HepG2 (cell line): ENCODE results near the gene TSPAN18. TPM values are rescaled to one million over a fixed set of nuclear protein-coding genes. Genes with fewer than 3 reads are reported as not detected.

Source experiments
- ATAC-seq: fragments of 200-7000 bp; cut with Tn5 transposase; 3 replicates; pipeline ENCODE4 v1.9.1; 2020; ENCODE audit warnings: mild to moderate bottlenecking, moderate library complexity
- BruUV-seq: library from RNA; stranded (reverse); fragments of 400-500 nt; replicated peaks from 2 replicates; lab custom pipeline; 2021; lab: Mats Ljungman, UMichigan
- CTCF ChIA-PET: fragments of 300-600 bp; formaldehyde crosslinking; extraction: SDS; loops from one replicate; lab custom pipeline; 2021; ENCODE audit warnings: low total read pairs, inconsistent platforms, low intra/inter-chr PET ratio; lab: Yijun Ruan, JAX
- POLR2A ChIA-PET: fragments of 350-600 bp; sonication (Branson Sonifier 250); formaldehyde crosslinking; loops from one replicate; lab custom pipeline; 2020; ENCODE audit warnings: antibody characterized with exemption, inconsistent platforms; lab: Yijun Ruan, JAX
- DNase-seq: peaks from one replicate; pipeline ENCODE4 v3.0.0-alpha.2; 2015; ENCODE audit warnings: low spot score
- FAIRE-seq: peaks from 3 replicates; lab custom pipeline; 2011; peaks lifted over from hg19 to GRCh38; lab: Jason Lieb, UNC
- H2AFZ ChIP-seq: one replicate; pipeline ENCODE4 v1.6.1; 2011; ENCODE audit warnings: low read length, inconsistent platforms
- H3K27ac ChIP-seq: fragments of 300-600 bp; 3 replicates; pipeline ENCODE4 v1.8.0; 2011; ENCODE audit warnings: mixed run types, mild to moderate bottlenecking, mixed read lengths, low read length, inconsistent platforms; ENCODE audit not compliant: insufficient read depth; ENCODE audit errors: extremely low read length
- H3K27me3 ChIP-seq, 2 experiments: fragments of 200-600 bp in 1 of 2; 2 replicates in 1 of 2; 3 replicates in 1 of 2; pipeline versions ENCODE4 v1.6.0 to v1.8.0; 2011; ENCODE audit warnings: low read length in 2 of 2, mild to moderate bottlenecking in 2 of 2, moderate library complexity in 2 of 2, inconsistent platforms in 1 of 2; ENCODE audit not compliant: insufficient read depth in 2 of 2, control insufficient read depth in 1 of 2
- H3K36me3 ChIP-seq, 2 experiments: fragments of 200-600 bp in 1 of 2; replicated peaks in 1 of 2; 2 replicates in 1 of 2; 3 replicates in 1 of 2; pipeline versions ENCODE4 v1.5.1 to v1.8.0; 2011; ENCODE audit warnings: low read length in 2 of 2, inconsistent platforms in 1 of 2; ENCODE audit not compliant: insufficient read depth in 2 of 2, control insufficient read depth in 1 of 2
- H3K4me1 ChIP-seq: 2 replicates; pipeline ENCODE4 v1.5.1; 2012; ENCODE audit warnings: low read length, inconsistent platforms; ENCODE audit not compliant: insufficient read depth
- H3K4me2 ChIP-seq: 2 replicates; pipeline ENCODE4 v1.6.0; 2011; ENCODE audit warnings: low read depth, low read length, inconsistent platforms
- H3K4me3 ChIP-seq, 3 experiments: fragments of 200-600 bp in 1 of 3; sonication (generic), shearing (Covaris generic) in 1 of 3; replicated peaks in 1 of 3; 2 replicates each; pipeline ENCODE4 v1.5.1; 2011 to 2016; ENCODE audit warnings: low read length in 3 of 3, inconsistent platforms in 2 of 3, low read depth in 2 of 3, mild to moderate bottlenecking in 2 of 3, control low read depth in 1 of 3, mixed read lengths in 1 of 3; ENCODE audit not compliant: insufficient read depth in 1 of 3
- H3K79me2 ChIP-seq: one replicate; pipeline ENCODE4 v1.6.1; 2011; ENCODE audit warnings: low read length, inconsistent platforms; ENCODE audit not compliant: insufficient read depth
- H3K9ac ChIP-seq: 2 replicates; pipeline ENCODE4 v1.6.0; 2011; ENCODE audit warnings: mild to moderate bottlenecking, low read depth, low read length, inconsistent platforms; ENCODE audit not compliant: insufficient read depth
- H3K9me3 ChIP-seq: 2 replicates; pipeline ENCODE4 v1.5.1; 2012; ENCODE audit warnings: mild to moderate bottlenecking, low read length
- H4K20me1 ChIP-seq: 2 replicates; pipeline ENCODE4 v1.6.0; 2011; ENCODE audit warnings: inconsistent platforms, mild to moderate bottlenecking, low read length, moderate library complexity; ENCODE audit not compliant: insufficient read depth
- ADNP ChIP-seq: sonication (generic); formaldehyde crosslinking; IDR thresholded peaks from 2 replicates; pipeline ENCODE4 v1.4.0; 2020; ENCODE audit warnings: missing genetic modification reagents
- ARNT2 ChIP-seq: sonication (generic); formaldehyde crosslinking; IDR thresholded peaks from 2 replicates; pipeline ENCODE4 v1.8.0; 2022; ENCODE audit warnings: mild to moderate bottlenecking, low read depth, missing genetic modification reagents, moderate library complexity
- KDM2A ChIP-seq: sonication (generic); formaldehyde crosslinking; IDR thresholded peaks from 2 replicates; pipeline ENCODE4 v1.4.0; 2020; ENCODE audit warnings: low read depth, missing genetic modification reagents, borderline replicate concordance
- NAIF1 ChIP-seq: sonication (generic); formaldehyde crosslinking; IDR thresholded peaks from 2 replicates; pipeline ENCODE4 v1.5.0; 2020; ENCODE audit warnings: mild to moderate bottlenecking, missing genetic modification reagents, borderline replicate concordance
- NFIB ChIP-seq: sonication (generic); formaldehyde crosslinking; IDR thresholded peaks from 2 replicates; pipeline ENCODE4 v1.9.0; 2021; ENCODE audit warnings: missing genetic modification reagents, mild to moderate bottlenecking, borderline replicate concordance
- TFDP2 ChIP-seq: sonication (generic); formaldehyde crosslinking; IDR thresholded peaks from 2 replicates; pipeline ENCODE4 v1.4.0; 2020; ENCODE audit warnings: missing genetic modification reagents
- ZNF121 ChIP-seq: sonication (generic); formaldehyde crosslinking; IDR thresholded peaks from 2 replicates; pipeline ENCODE4 v1.5.0; 2020; ENCODE audit warnings: mild to moderate bottlenecking, missing genetic modification reagents
- ZNF335 ChIP-seq: sonication (generic); formaldehyde crosslinking; IDR thresholded peaks from 2 replicates; pipeline ENCODE4 v1.4.0; 2020; ENCODE audit warnings: missing genetic modification reagents
- ZNF552 ChIP-seq: sonication (generic); formaldehyde crosslinking; IDR thresholded peaks from 2 replicates; pipeline ENCODE4 v1.9.0; 2022; ENCODE audit warnings: missing genetic modification reagents, mild to moderate bottlenecking, borderline replicate concordance
- ZUFSP ChIP-seq: sonication (generic); formaldehyde crosslinking; IDR thresholded peaks from 2 replicates; pipeline ENCODE4 v1.9.0; 2021; ENCODE audit warnings: missing genetic modification reagents, mild to moderate bottlenecking, borderline replicate concordance
- WGBS: methylation state at CpG from one replicate; pipeline ENCODE4 v1.1.6; 2017; ENCODE audit warnings: low lambda C conversion rate; 5-methylcytosine and 5-hydroxymethylcytosine counted together
- in situ Hi-C: cut with HindIII; loops from 2 replicates; pipeline ENCODE4 v1.10.0; 2017; ENCODE audit warnings: low pct_unique_long_range_greater_than_20kb; ENCODE audit not compliant: extremely low pct_ligation_motif_present
- intact Hi-C: fragments of 100-400 bp; cut with micrococcal nuclease; formaldehyde crosslinking; loops from one replicate; pipeline ENCODE4 v1.10.0; 2022; ENCODE audit not compliant: unreplicated experiment
- polyA plus RNA-seq, 8 experiments: library from polyadenylated mRNA; depleted of rRNA in 3 of 8; stranded (reverse) in 7 of 8; unstranded in 1 of 8; fragments of >200 nt; fragmentation: Illumina TruSeq in 4 of 8; extraction: Trizol in 4 of 8; gene quantifications; 2 replicates each; pipeline versions ENCODE4 v1.2.1 to v1.2.3, GENCODE V29; 2011 to 2016; ENCODE audit warnings: low read depth in 4 of 8, missing spikeins in 1 of 8, mixed read lengths in 1 of 8; ENCODE audit not compliant: insufficient read depth in 1 of 8
- total RNA-seq, 5 experiments: library from RNA; depleted of rRNA; stranded (reverse); fragments of >200 nt; fragmentation: Illumina TruSeq; extraction: Trizol; gene quantifications; 2 replicates each; pipeline ENCODE4 v1.2.3, GENCODE V29; 2016; ENCODE audit warnings: low read depth in 1 of 5
- TF ChIP-seq, protein P1 (sequence below): sonication (generic); formaldehyde crosslinking; conservative IDR thresholded peaks from 2 replicates; pipeline ENCODE4 v1.8.0; 2022; ENCODE audit warnings: low read depth, missing genetic modification reagents
- TF ChIP-seq, protein P2 (sequence below): sonication (generic); formaldehyde crosslinking; IDR thresholded peaks from 2 replicates; pipeline ENCODE4 v1.8.1; 2022; ENCODE audit warnings: mild to moderate bottlenecking, missing genetic modification reagents

TSPAN18 gene
- total and polyA plus RNA-seq, 2 of the 13 experiments (the other 11 are each of a cell fraction or from before 2014, with no cell fraction given) = not detected

DNA sequence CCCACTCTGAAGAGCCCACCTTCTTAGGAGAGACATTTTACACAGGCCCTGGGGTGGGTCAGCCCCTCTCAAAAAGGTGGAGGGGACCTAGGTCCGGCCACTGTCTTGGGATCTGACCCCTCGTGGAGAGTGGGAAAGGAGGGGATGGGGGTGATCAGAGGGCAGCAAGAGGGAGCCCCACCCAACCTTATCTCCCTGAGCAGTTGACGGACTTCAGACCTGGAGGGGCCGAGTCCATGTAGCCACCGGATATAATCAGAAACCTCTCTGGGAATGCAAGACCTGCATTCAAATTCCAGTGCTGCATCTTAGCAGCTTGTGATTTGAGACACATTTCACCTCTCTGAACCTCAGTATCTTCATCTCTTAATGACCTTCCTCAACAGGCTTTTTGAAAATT lies 179.9 kb downstream of the TSPAN18 start:
- Histone ChIP-seq H2AFZ (no peak overlapping the region), H3K4me1 (no peaks in the 10 kb centered on the region), H3K36me3 (no peaks in the 10 kb centered on the region), H3K4me3 (no peak overlapping the region), H3K4me2 (no peak overlapping the region), H3K9me3 (no peaks in the 10 kb centered on the region), H3K79me2 (no peaks in the 10 kb centered on the region)
- intact Hi-C loops = no loop called here
- DNase-seq = no peak
- BruUV-seq = no TSS peak
- POLR2A ChIA-PET = no interaction called here
- no peak for FAIRE-seq
- in situ Hi-C loops = no loop called here
- no peak for ATAC-seq
- WGBS = 4% methylated on average over 4 of the region's 5 CpGs
- TF ChIP-seq NAIF1 (CRISPR knock-in tag) = no peak
- TF ChIP-seq ARNT2 (CRISPR knock-in tag) = no peak
- no peak for TF ChIP-seq TFDP2 (CRISPR knock-in tag)
- no peak for TF ChIP-seq NFIB
- TF ChIP-seq ZNF335 = no peak
- TF ChIP-seq ZNF552 (CRISPR knock-in tag) = no peak
- TF ChIP-seq ZUFSP = no peak
- TF ChIP-seq ADNP (CRISPR knock-in tag) = no peak
- TF ChIP-seq, protein P1, sequence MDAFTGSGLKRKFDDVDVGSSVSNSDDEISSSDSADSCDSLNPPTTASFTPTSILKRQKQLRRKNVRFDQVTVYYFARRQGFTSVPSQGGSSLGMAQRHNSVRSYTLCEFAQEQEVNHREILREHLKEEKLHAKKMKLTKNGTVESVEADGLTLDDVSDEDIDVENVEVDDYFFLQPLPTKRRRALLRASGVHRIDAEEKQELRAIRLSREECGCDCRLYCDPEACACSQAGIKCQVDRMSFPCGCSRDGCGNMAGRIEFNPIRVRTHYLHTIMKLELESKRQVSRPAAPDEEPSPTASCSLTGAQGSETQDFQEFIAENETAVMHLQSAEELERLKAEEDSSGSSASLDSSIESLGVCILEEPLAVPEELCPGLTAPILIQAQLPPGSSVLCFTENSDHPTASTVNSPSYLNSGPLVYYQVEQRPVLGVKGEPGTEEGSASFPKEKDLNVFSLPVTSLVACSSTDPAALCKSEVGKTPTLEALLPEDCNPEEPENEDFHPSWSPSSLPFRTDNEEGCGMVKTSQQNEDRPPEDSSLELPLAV (CRISPR knock-in tag) = no peak
- TF ChIP-seq, protein P2, sequence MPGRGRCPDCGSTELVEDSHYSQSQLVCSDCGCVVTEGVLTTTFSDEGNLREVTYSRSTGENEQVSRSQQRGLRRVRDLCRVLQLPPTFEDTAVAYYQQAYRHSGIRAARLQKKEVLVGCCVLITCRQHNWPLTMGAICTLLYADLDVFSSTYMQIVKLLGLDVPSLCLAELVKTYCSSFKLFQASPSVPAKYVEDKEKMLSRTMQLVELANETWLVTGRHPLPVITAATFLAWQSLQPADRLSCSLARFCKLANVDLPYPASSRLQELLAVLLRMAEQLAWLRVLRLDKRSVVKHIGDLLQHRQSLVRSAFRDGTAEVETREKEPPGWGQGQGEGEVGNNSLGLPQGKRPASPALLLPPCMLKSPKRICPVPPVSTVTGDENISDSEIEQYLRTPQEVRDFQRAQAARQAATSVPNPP (CRISPR knock-in tag) = no peak
- no peak for TF ChIP-seq KDM2A
- TF ChIP-seq ZNF121 = no peak
- TF ChIP-seq, all 625 proteins: peak for 0
- H3K27ac ChIP-seq = no peak overlapping the region
- H4K20me1 ChIP-seq = no peaks in the 10 kb centered on the region
- CTCF ChIA-PET = no interaction called here
- H3K9ac ChIP-seq = no peak overlapping the region
- H3K27me3 ChIP-seq = peaks cover 0 to 14% of the 10 kb centered on the region in 2 experiments; a peak in 2 of 5 replicates
